Prostate gland (tissue), 2 donors: ENCODE measurements around the gene FBXL17. TPM values are rescaled to one million over a fixed set of nuclear protein-coding genes. Genes with fewer than 3 reads are reported as not detected.

Source experiments
- DNase-seq: peaks from one replicate; pipeline ENCODE4 v3.0.0-alpha.2; 2019; ENCODE audit warnings: low spot score
- H3K27ac ChIP-seq, 2 donors: fragments of 200-600 bp; sonication (generic); 2 replicates each; pipeline ENCODE4 v1.5.1; 2017 to 2019
- H3K27me3 ChIP-seq: fragments of 200-600 bp; sonication (generic); replicated peaks from 2 replicates; pipeline ENCODE4 v1.5.1; 2019; ENCODE audit not compliant: insufficient read depth
- H3K36me3 ChIP-seq, 2 donors: fragments of 200-600 bp; sonication (generic); 1 replicate in 1 of 2; 2 replicates in 1 of 2; pipeline versions ENCODE4 v1.5.1 to v1.8.1; 2017 to 2019
- H3K4me1 ChIP-seq: fragments of 200-600 bp; sonication (generic); replicated peaks from 2 replicates; pipeline ENCODE4 v1.5.1; 2019
- H3K4me3 ChIP-seq, 2 donors: fragments of 200-600 bp; sonication (generic); 2 replicates each; pipeline ENCODE4 v1.5.1; 2017 to 2019
- H3K9me3 ChIP-seq: fragments of 200-600 bp; sonication (generic); 2 replicates; pipeline ENCODE4 v1.5.1; 2017
- CTCF ChIP-seq, 4 experiments: fragments of 200-600 bp in 2 of 4; fragments of 450-650 bp in 2 of 4; sonication (generic) in 2 of 4; IDR thresholded peaks; 1 replicate in 3 of 4; 2 replicates in 1 of 4; pipeline ENCODE4 v1.5.1; 2016 to 2019; ENCODE audit warnings: antibody characterized with exemption in 4 of 4, mild to moderate bottlenecking in 2 of 4, moderate library complexity in 2 of 4
- POLR2A ChIP-seq: fragments of 450-650 bp; IDR thresholded peaks from one replicate; pipeline ENCODE4 v1.6.1; 2016; ENCODE audit warnings: antibody characterized with exemption, mild to moderate bottlenecking
- POLR2AphosphoS5 ChIP-seq: sonication (generic); formaldehyde crosslinking; IDR thresholded peaks from one replicate; pipeline ENCODE4 v1.6.1; 2017; ENCODE audit warnings: antibody characterized with exemption
- WGBS: methylation state at CpG from one replicate; pipeline ENCODE4 v1.1.5; 2018; 5-methylcytosine and 5-hydroxymethylcytosine counted together
- intact Hi-C: fragments of 100-400 bp; cut with DNase I; formaldehyde crosslinking; loops from one replicate; pipeline ENCODE4 v1.14.2; 2022
- total RNA-seq, 2 donors: library from RNA; depleted of rRNA; stranded (reverse); fragments of >200 nt; gene quantifications; one replicate each; pipeline ENCODE4 v1.1.0, GENCODE V29; 2016

The FBXL17 gene
- total RNA-seq, 2 donors from 2014 or later = 14.8 to 30.4 TPM

DNA sequence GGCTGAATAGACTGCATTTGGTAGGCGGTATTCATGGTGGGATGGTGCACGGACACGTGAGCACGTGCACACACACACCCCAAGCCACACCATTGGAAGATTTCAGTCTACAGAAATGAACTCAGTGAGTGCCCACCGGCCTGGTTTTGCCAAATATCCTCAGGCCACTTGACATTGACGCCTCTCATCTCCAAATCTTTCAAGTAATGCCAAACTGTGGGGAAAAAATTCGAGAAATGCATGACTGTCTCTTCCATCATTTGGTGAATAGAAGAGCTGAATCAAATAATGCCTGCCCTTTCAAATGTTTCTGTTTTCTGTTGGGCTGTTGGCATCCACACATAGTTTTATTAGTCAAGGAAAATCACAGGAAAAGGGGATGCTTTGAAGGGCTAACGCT, 528.9 kb downstream of the FBXL17 start:
- no peak for DNase-seq
- no peak overlapping the region for H3K27ac ChIP-seq
- no peak overlapping the region for H3K4me3 ChIP-seq
- no peak for TF ChIP-seq POLR2AphosphoS5
- TF ChIP-seq CTCF (IDR thresholded peaks at IDR 0.05) = no peak
- TF ChIP-seq POLR2A = no peak
- H3K27me3 ChIP-seq = no peaks in the 10 kb centered on the region
- no peaks in the 10 kb centered on the region for H3K36me3 ChIP-seq
- H3K4me1 ChIP-seq = no peaks in the 10 kb centered on the region
- intact Hi-C loops = no loop called here
- H3K9me3 ChIP-seq = no peaks in the 10 kb centered on the region
- WGBS = 84% methylated on average over 8 of the region's 8 CpGs

DNA sequence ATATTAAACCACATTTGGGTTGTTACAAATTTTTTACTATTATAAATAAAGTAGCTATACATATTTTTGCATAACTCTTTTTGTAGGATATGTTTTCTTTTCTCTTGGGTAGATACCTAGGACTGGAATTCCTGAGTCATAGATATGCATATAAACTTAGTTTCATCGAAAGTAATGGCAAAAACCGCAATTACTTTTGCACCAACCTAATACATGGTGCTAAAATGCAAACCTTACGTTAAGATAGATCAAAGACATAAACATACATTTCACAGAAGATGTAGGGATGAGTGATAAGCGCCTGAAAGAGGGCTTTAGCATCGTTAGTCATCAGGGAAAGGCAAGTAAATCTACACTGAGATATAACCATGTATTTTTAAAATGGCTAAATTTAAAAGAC, 532.8 kb downstream of the FBXL17 start:
- DNase-seq = no peak
- no peak overlapping the region for H3K27ac ChIP-seq
- no peaks in the 10 kb centered on the region for H3K4me1 ChIP-seq
- H3K27me3 ChIP-seq = no peaks in the 10 kb centered on the region
- H3K9me3 ChIP-seq = no peaks in the 10 kb centered on the region
- H3K4me3 ChIP-seq = no peak overlapping the region
- 96% methylated on average over 5 of the region's 5 CpGs for WGBS
- no peak for TF ChIP-seq POLR2AphosphoS5
- TF ChIP-seq POLR2A = no peak
- TF ChIP-seq CTCF (IDR thresholded peaks at IDR 0.05) = no peak
- no peaks in the 10 kb centered on the region for H3K36me3 ChIP-seq
- intact Hi-C loops = no loop called here

- intact Hi-C loops = no loop called here
- WGBS = 69% methylated on average over 4 of the region's 4 CpGs
- Histone ChIP-seq H3K27me3 (no peaks in the 10 kb centered on the region), H3K36me3 (no peaks in the 10 kb centered on the region), H3K4me3 (no peak overlapping the region), H3K4me1 (no peaks in the 10 kb centered on the region), H3K27ac (no peak overlapping the region), H3K9me3 (no peaks in the 10 kb centered on the region)
- TF ChIP-seq POLR2A (no peak), CTCF (IDR thresholded peaks at IDR 0.05) (no peak), POLR2AphosphoS5 (no peak)
- DNase-seq = no peak
Measured at GRCh38 chr5:107840592-107840991, 541.3 kb downstream of the FBXL17 start.

- H3K9me3 ChIP-seq = no peaks in the 10 kb centered on the region
- H3K4me3 ChIP-seq = no peak overlapping the region
- WGBS = 95% methylated on average over 3 of the region's 3 CpGs
- no peaks in the 10 kb centered on the region for H3K36me3 ChIP-seq
- TF ChIP-seq POLR2AphosphoS5 (no peak), POLR2A (no peak), CTCF (IDR thresholded peaks at IDR 0.05) (no peak)
- no peak overlapping the region for H3K27ac ChIP-seq
- no peak for DNase-seq
- intact Hi-C loops = no loop called here
- no peaks in the 10 kb centered on the region for H3K27me3 ChIP-seq
- no peaks in the 10 kb centered on the region for H3K4me1 ChIP-seq
Measured at GRCh38 chr5:107840161-107840560, 541.7 kb downstream of the FBXL17 start.

GRCh38 chr5:107835096-107835495, 546.8 kb downstream of the FBXL17 start:
- H3K36me3 ChIP-seq = no peaks in the 10 kb centered on the region
- no peaks in the 10 kb centered on the region for H3K27me3 ChIP-seq
- intact Hi-C loops = no loop called here
- no peak for TF ChIP-seq POLR2A
- no peak for TF ChIP-seq POLR2AphosphoS5
- no peak for TF ChIP-seq CTCF (IDR thresholded peaks at IDR 0.05)
- no peak overlapping the region for H3K27ac ChIP-seq
- H3K4me3 ChIP-seq = no peak overlapping the region
- WGBS = 87% methylated on average over 8 of the region's 8 CpGs
- H3K9me3 ChIP-seq = no peaks in the 10 kb centered on the region
- H3K4me1 ChIP-seq = no peaks in the 10 kb centered on the region
- no peak for DNase-seq
